Astrocyte of the cerebellum (primary cell): ENCODE data around the gene SLC44A1.

Source experiments
- DNase-seq: peaks from one replicate; pipeline ENCODE4 v3.0.0-alpha.2; 2011; ENCODE audit warnings: low read depth
- H3K4me3 ChIP-seq: 2 replicates; pipeline ENCODE4 v1.5.1; 2011; ENCODE audit warnings: mild to moderate bottlenecking, low read depth, low read length, moderate library complexity
- CTCF ChIP-seq: IDR thresholded peaks from 2 replicates; pipeline ENCODE4 v1.5.1; 2012; ENCODE audit warnings: low read length, low read depth, moderate library complexity, mild to moderate bottlenecking; ENCODE audit errors: missing control alignments
- in situ Hi-C: cut with HindIII; loops from 2 replicates; pipeline ENCODE4 v1.10.0; 2017; ENCODE audit warnings: low sequenced_read_pairs

Gene SLC44A1

DNA sequence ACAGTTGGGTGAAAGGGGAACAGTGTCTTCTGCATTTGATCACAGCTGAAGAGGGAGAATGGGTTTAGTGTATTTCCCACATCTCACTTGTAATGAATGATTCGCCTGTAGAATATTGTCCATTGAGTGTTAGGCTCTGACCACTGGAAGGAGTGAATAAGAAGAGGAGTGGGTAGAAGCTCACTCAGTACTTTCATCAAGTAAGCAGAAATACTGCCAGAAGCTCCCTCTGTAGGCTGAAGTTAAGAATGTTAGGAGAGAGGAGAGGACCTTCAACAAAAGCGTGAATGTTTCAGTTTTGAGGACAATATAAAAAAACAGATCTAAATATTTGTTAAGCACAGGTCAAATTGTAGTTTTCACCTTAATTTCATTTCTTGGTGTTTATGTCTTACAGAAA is 230.9 kb downstream of the SLC44A1 start:
- peak; percentile 62 for TF ChIP-seq CTCF
- in situ Hi-C loops: no loop called here
- DNase-seq: peak; percentile 28
- H3K4me3 ChIP-seq: no peak overlapping the region

GRCh38 chr9:105479846-105480245 is 235.4 kb downstream of the SLC44A1 start:
- H3K4me3 ChIP-seq: no peak overlapping the region
- in situ Hi-C loops: no loop called here
- no peak for DNase-seq
- TF ChIP-seq CTCF: no peak

GRCh38 chr9:105483618-105484017 is 239.2 kb downstream of the SLC44A1 start:
- DNase-seq: no peak
- no peak overlapping the region for H3K4me3 ChIP-seq
- no peak for TF ChIP-seq CTCF
- in situ Hi-C loops: no loop called here

DNA sequence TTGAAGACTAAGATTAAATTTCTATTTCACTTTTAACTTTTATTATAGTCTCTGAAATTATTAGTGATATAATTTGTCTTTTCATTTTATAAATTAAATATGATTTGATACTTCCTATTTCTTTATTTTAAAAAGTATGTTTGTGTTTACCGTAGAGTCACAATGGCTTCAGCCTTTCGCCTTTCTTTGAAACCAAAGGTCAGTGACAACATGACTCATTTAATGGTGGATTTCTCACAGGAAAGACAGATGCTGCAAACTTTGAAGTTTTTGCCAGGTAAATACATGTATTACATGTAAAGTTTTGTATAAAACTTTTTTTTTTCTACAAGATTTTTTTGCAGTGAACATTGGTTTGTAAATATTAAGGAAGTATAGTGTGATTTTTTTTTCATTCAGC is 239.8 kb downstream of the SLC44A1 start:
- H3K4me3 ChIP-seq: no peak overlapping the region
- DNase-seq: no peak
- no peak for TF ChIP-seq CTCF
- in situ Hi-C loops: no loop called here

DNA sequence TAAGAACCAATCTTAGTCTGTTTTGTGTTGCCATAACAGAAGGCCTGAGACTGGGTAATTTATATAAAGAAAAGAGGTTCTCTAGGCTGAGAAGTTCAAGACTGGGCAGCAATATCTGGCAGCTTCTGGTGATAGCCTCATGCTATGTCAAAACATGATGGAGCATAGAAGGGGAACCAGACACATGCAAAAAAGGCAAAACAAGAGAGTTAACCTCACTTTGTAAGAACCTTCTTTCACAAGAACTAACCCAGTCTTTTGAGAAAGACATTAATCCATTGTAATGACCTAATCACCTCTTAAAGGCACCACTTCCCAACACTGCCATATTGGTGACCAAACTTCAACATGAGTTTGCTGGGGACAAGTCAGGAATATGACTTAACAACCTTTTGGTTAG is 240.7 kb downstream of the SLC44A1 start:
- in situ Hi-C loops: no loop called here
- TF ChIP-seq CTCF: no peak
- no peak for DNase-seq
- no peak overlapping the region for H3K4me3 ChIP-seq
